ENCODE measurements around the gene F2R.

- TF ChIP-seq EZH2 (IDR thresholded peaks at IDR 0.05; ENCODE audit: insufficient read depth, poor library complexity, severe bottlenecking) (no peak), EZH2phosphoT487 (IDR thresholded peaks at IDR 0.05; ENCODE audit: insufficient read depth, low read depth) (no peak)
Observed at GRCh38 chr5:76771705-76772405, 55.9 kb downstream of the F2R start.

All from GM23248 (cell line).